Breast epithelium (tissue), 3 donors: ENCODE data around the gene SLC43A1.

ENCODE experiments used
- POLR2A ChIP-seq: fragments of 450-650 bp; IDR thresholded peaks from one replicate; pipeline ENCODE4 v1.6.1; 2016; ENCODE audit warnings: antibody characterized with exemption, mild to moderate bottlenecking, moderate library complexity
- POLR2AphosphoS5 ChIP-seq, 3 donors: sonication (generic); formaldehyde crosslinking; IDR thresholded peaks; one replicate each; pipeline ENCODE4 v1.6.1; 2017; ENCODE audit warnings: antibody characterized with exemption in 3 of 3
- TF ChIP-seq, protein P1 (sequence below), 3 donors: fragments of 450-650 bp; IDR thresholded peaks; one replicate each; pipeline ENCODE4 v1.5.1; 2016 to 2017; ENCODE audit warnings: antibody characterized with exemption in 3 of 3, mild to moderate bottlenecking in 3 of 3, moderate library complexity in 3 of 3

DNA sequence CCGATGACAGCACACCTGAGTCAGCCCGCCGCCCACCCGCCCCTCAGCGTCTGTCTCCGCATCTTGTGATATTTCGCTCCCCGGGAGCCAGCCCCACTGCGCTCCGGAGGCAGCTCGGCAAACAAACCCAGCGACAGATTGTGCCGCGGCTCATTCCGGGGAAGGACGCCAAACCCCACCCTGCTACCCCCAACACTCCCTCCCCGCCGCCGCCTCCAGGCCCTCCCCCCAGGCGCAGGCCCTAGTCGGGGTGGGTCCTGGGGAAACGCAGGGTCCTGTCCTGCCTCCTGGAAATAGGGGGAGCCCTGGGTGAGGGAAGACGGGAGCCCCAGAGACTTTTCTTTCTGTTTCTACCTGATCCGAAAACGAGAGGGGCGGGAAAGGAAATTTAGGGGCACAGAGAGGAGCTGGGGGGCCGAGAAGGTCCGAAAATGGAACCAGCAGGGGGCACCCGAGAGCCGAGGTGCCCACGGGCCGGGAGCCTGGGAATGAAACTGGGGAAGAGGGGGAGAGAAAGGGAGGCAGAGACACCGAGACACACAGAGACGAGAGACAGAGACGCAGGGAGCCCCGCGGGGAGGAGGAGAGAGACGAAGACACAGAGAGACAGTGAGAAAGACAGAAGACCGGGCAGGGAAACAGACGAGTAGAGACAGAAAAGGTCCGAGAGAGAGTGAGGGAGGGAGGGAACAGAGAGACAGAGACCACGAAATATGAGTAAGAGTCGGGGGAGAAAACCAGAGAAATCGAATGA lies 56.9 kb downstream of the SLC43A1 start:
- TF ChIP-seq, protein P1, sequence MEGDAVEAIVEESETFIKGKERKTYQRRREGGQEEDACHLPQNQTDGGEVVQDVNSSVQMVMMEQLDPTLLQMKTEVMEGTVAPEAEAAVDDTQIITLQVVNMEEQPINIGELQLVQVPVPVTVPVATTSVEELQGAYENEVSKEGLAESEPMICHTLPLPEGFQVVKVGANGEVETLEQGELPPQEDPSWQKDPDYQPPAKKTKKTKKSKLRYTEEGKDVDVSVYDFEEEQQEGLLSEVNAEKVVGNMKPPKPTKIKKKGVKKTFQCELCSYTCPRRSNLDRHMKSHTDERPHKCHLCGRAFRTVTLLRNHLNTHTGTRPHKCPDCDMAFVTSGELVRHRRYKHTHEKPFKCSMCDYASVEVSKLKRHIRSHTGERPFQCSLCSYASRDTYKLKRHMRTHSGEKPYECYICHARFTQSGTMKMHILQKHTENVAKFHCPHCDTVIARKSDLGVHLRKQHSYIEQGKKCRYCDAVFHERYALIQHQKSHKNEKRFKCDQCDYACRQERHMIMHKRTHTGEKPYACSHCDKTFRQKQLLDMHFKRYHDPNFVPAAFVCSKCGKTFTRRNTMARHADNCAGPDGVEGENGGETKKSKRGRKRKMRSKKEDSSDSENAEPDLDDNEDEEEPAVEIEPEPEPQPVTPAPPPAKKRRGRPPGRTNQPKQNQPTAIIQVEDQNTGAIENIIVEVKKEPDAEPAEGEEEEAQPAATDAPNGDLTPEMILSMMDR (IDR thresholded peaks at IDR 0.05): peak; percentile 71 to 82 (median 80)
- TF ChIP-seq POLR2AphosphoS5 (IDR thresholded peaks at IDR 0.05) (no peak), POLR2A (no peak)
